ENCODE results near the gene RARA.

GRCh38 chr17:40369923-40370322, 60.9 kb downstream of the RARA start:
- TF ChIP-seq CTCF (IDR thresholded peaks at IDR 0.05) (no peak), POLR2A (IDR thresholded peaks at IDR 0.05) (no peak)
